Measurements from ENCODE around the gene ZNF554. TPM values are rescaled to one million over a fixed set of nuclear protein-coding genes. Genes with fewer than 3 reads are reported as not detected.

ZNF554 gene
- total RNA-seq, 1 donor from 2014 or later = 11.0 TPM

- peaks cover 6% of the 10 kb centered on the region for H3K36me3 Mint-ChIP-seq
- Histone ChIP-seq H3K4me1 (peaks cover 7% of the 10 kb centered on the region), H2AFZ (replicated peaks) (peak within 1 kb of the TSS; percentile 93), H3K79me2 (ENCODE audit: low read depth) (peaks cover 77% of the 10 kb centered on the region), H3F3A (ENCODE audit: low read depth) (peaks cover 17% of the 10 kb centered on the region), H3K4me2 (peak within 1 kb of the TSS; percentile 99), H4K20me1 (ENCODE audit: low read depth) (peaks cover 60% of the 10 kb centered on the region), H3K4me3 (peak within 1 kb of the TSS; percentile 93), H3K27ac (peak within 1 kb of the TSS; percentile 43), H3K9me3 (ENCODE audit: low read depth) (no peaks in the 10 kb centered on the region), H3K27me3 (no peaks in the 10 kb centered on the region), H3K9ac (peak within 1 kb of the TSS; percentile 97), H3K36me3 (no peaks in the 10 kb centered on the region)
- TF ChIP-seq CTCF (IDR thresholded peaks at IDR 0.05) (no peak), EZH2phosphoT487 (IDR thresholded peaks at IDR 0.05) (no peak), EZH2 (IDR thresholded peaks at IDR 0.05) (no peak)
- H3K4me1 Mint-ChIP-seq = peaks cover 42% of the 10 kb centered on the region
- H3K9me3 Mint-ChIP-seq = no peaks in the 10 kb centered on the region
- peak within 1 kb of the TSS; percentile 94 for H3K4me3 Mint-ChIP-seq
- peak within 1 kb of the TSS; percentile 90 for H3K27ac Mint-ChIP-seq
- peak; percentile 100 for DNase-seq (ENCODE audit: low spot score)
- peaks cover 8% of the 10 kb centered on the region for H3K27me3 Mint-ChIP-seq (ENCODE audit: insufficient read depth, low read depth)
These were observed 34.2 kb upstream of the ZNF554 start, which contains the start of gene THOP1 for GRCh38 chr19:2785244-2785997. TSS of gene THOP1 (plus strand) at chr19:2785503. CDS start at chr19:2785663, 160 bp downstream.

GRCh38 chr19:2787115-2787514, 32.6 kb upstream of the ZNF554 start:
- no peak overlapping the region for H2AFZ ChIP-seq (replicated peaks)
- H3K79me2 ChIP-seq (ENCODE audit: low read depth) = peaks cover 62% of the 10 kb centered on the region
- H3K36me3 ChIP-seq = no peaks in the 10 kb centered on the region
- Mint-ChIP-seq H3K27me3 (ENCODE audit: insufficient read depth, low read depth) (peaks cover 8% of the 10 kb centered on the region), H3K4me3 (peak overlapping the region; percentile 94), H3K36me3 (peaks cover 9% of the 10 kb centered on the region), H3K4me1 (peaks cover 31% of the 10 kb centered on the region), H3K9me3 (no peaks in the 10 kb centered on the region), H3K27ac (no peak overlapping the region)
- TF ChIP-seq EZH2 (IDR thresholded peaks at IDR 0.05) = no peak
- no peak for TF ChIP-seq EZH2phosphoT487 (IDR thresholded peaks at IDR 0.05)
- TF ChIP-seq CTCF (IDR thresholded peaks at IDR 0.05) = no peak
- H3K9ac ChIP-seq = no peak overlapping the region
- peak overlapping the region; percentile 42 for H3K4me2 ChIP-seq
- H3K27ac ChIP-seq = no peak overlapping the region
- H3K4me1 ChIP-seq = peaks cover 7% of the 10 kb centered on the region
- H4K20me1 ChIP-seq (ENCODE audit: low read depth) = peaks cover 53% of the 10 kb centered on the region
- no peaks in the 10 kb centered on the region for H3K27me3 ChIP-seq
- H3F3A ChIP-seq (ENCODE audit: low read depth) = peaks cover 17% of the 10 kb centered on the region
- H3K4me3 ChIP-seq = no peak overlapping the region
- no peak for DNase-seq (ENCODE audit: low spot score)
- H3K9me3 ChIP-seq (ENCODE audit: low read depth) = no peaks in the 10 kb centered on the region

GRCh38 chr19:2788237-2788636, 31.4 kb upstream of the ZNF554 start:
- Histone ChIP-seq H3K9ac (no peak overlapping the region), H3K4me2 (no peak overlapping the region), H4K20me1 (ENCODE audit: low read depth) (peaks cover 45% of the 10 kb centered on the region), H3F3A (ENCODE audit: low read depth) (peaks cover 17% of the 10 kb centered on the region), H3K79me2 (ENCODE audit: low read depth) (peaks cover 53% of the 10 kb centered on the region), H3K27me3 (no peaks in the 10 kb centered on the region), H3K4me3 (no peak overlapping the region), H3K36me3 (no peaks in the 10 kb centered on the region), H3K27ac (no peak overlapping the region), H3K9me3 (ENCODE audit: low read depth) (no peaks in the 10 kb centered on the region), H3K4me1 (peaks cover 7% of the 10 kb centered on the region), H2AFZ (replicated peaks) (no peak overlapping the region)
- Mint-ChIP-seq H3K9me3 (no peaks in the 10 kb centered on the region), H3K36me3 (peaks cover 9% of the 10 kb centered on the region), H3K27ac (no peak overlapping the region), H3K4me1 (peaks cover 27% of the 10 kb centered on the region), H3K4me3 (peak overlapping the region; percentile 58), H3K27me3 (ENCODE audit: insufficient read depth, low read depth) (peaks cover 5% of the 10 kb centered on the region)
- no peak for DNase-seq (ENCODE audit: low spot score)
- TF ChIP-seq EZH2 (IDR thresholded peaks at IDR 0.05) = no peak
- no peak for TF ChIP-seq CTCF (IDR thresholded peaks at IDR 0.05)
- no peak for TF ChIP-seq EZH2phosphoT487 (IDR thresholded peaks at IDR 0.05)

All from neural progenitor cell (in vitro differentiated cells).